Astrocyte (in vitro differentiated cells and primary cell): Measurements from ENCODE around the gene PERM1. TPM values are rescaled to one million over a fixed set of nuclear protein-coding genes. Genes with fewer than 3 reads are reported as not detected.

ENCODE experiments used
- DNase-seq: peaks from one replicate; pipeline ENCODE4 v3.0.0-alpha.2; 2010; ENCODE audit warnings: low read depth
- FAIRE-seq: peaks from 2 replicates; lab custom pipeline; 2011; peaks lifted over from hg19 to GRCh38; lab: Jason Lieb, UNC
- H2AFZ ChIP-seq: 2 replicates; pipeline ENCODE4 v1.6.0; 2012; ENCODE audit warnings: low read depth, low read length, inconsistent platforms
- H3K27ac ChIP-seq: 2 replicates; pipeline ENCODE4 v1.5.1; 2011; ENCODE audit warnings: low read depth, low read length, inconsistent platforms
- H3K27me3 ChIP-seq: 2 replicates; pipeline ENCODE4 v1.6.0; 2011; ENCODE audit warnings: low read length, inconsistent platforms; ENCODE audit not compliant: insufficient read depth
- H3K36me3 ChIP-seq: 2 replicates; pipeline ENCODE4 v1.5.1; 2011; ENCODE audit warnings: low read length, inconsistent platforms; ENCODE audit not compliant: insufficient read depth
- H3K4me1 ChIP-seq: 2 replicates; pipeline ENCODE4 v1.5.1; 2011; ENCODE audit warnings: low read length, inconsistent platforms; ENCODE audit not compliant: insufficient read depth
- H3K4me2 ChIP-seq: 2 replicates; pipeline ENCODE4 v1.6.0; 2012; ENCODE audit warnings: low read length, inconsistent platforms
- H3K4me3 ChIP-seq: 2 replicates; pipeline ENCODE4 v1.5.1; 2011; ENCODE audit warnings: low read depth, mild to moderate bottlenecking, low read length, inconsistent platforms; ENCODE audit not compliant: insufficient read depth
- H3K79me2 ChIP-seq: 2 replicates; pipeline ENCODE4 v1.6.0; 2012; ENCODE audit warnings: mild to moderate bottlenecking, low read length, inconsistent platforms; ENCODE audit not compliant: insufficient read depth
- H3K9ac ChIP-seq: 2 replicates; pipeline ENCODE4 v1.6.0; 2012; ENCODE audit warnings: mild to moderate bottlenecking, low read length, inconsistent platforms
- H3K9me3 ChIP-seq: 2 replicates; pipeline ENCODE4 v1.5.1; 2012; ENCODE audit warnings: low read depth, mild to moderate bottlenecking, low read length, inconsistent platforms; ENCODE audit not compliant: insufficient read depth
- H4K20me1 ChIP-seq: 2 replicates; pipeline ENCODE4 v1.6.0; 2012; ENCODE audit warnings: low read length, inconsistent platforms; ENCODE audit not compliant: insufficient read depth
- H3K27ac Mint-ChIP-seq: one replicate; pipeline ENCODE4 v1.8.0; 2021; ENCODE audit warnings: mild to moderate bottlenecking, mixed read lengths; ENCODE audit not compliant: unreplicated experiment
- H3K27me3 Mint-ChIP-seq: one replicate; pipeline ENCODE4 v1.8.0; 2021; ENCODE audit warnings: low read depth, mixed read lengths; ENCODE audit not compliant: unreplicated experiment
- H3K36me3 Mint-ChIP-seq: one replicate; pipeline ENCODE4 v1.8.0; 2021; ENCODE audit warnings: low read depth, mixed read lengths; ENCODE audit not compliant: unreplicated experiment
- H3K4me1 Mint-ChIP-seq: one replicate; pipeline ENCODE4 v1.8.0; 2021; ENCODE audit warnings: low read depth, mixed read lengths; ENCODE audit not compliant: unreplicated experiment
- H3K4me3 Mint-ChIP-seq: one replicate; pipeline ENCODE4 v1.8.0; 2021; ENCODE audit warnings: mild to moderate bottlenecking, moderate library complexity, mixed read lengths; ENCODE audit not compliant: unreplicated experiment
- H3K9me3 Mint-ChIP-seq: one replicate; pipeline ENCODE4 v1.8.0; 2021; ENCODE audit warnings: mild to moderate bottlenecking, mixed read lengths; ENCODE audit not compliant: unreplicated experiment
- EZH2 ChIP-seq: IDR thresholded peaks from 2 replicates; pipeline ENCODE4 v1.6.1; 2012; ENCODE audit warnings: mild to moderate bottlenecking, low read length, inconsistent platforms; ENCODE audit not compliant: insufficient read depth
- total RNA-seq: library from RNA; stranded (reverse); gene quantifications from 2 replicates; pipeline ENCODE4 v1.2.1, GENCODE V29; 2021
- TF ChIP-seq, protein P1 (sequence below): IDR thresholded peaks from 2 replicates; pipeline ENCODE4 v1.5.1; 2011; ENCODE audit warnings: low read depth, mild to moderate bottlenecking, inconsistent platforms, low read length, moderate library complexity; ENCODE audit not compliant: insufficient read depth

PERM1 gene
- total RNA-seq, 1 donor from 2014 or later: 0.20 TPM

DNA sequence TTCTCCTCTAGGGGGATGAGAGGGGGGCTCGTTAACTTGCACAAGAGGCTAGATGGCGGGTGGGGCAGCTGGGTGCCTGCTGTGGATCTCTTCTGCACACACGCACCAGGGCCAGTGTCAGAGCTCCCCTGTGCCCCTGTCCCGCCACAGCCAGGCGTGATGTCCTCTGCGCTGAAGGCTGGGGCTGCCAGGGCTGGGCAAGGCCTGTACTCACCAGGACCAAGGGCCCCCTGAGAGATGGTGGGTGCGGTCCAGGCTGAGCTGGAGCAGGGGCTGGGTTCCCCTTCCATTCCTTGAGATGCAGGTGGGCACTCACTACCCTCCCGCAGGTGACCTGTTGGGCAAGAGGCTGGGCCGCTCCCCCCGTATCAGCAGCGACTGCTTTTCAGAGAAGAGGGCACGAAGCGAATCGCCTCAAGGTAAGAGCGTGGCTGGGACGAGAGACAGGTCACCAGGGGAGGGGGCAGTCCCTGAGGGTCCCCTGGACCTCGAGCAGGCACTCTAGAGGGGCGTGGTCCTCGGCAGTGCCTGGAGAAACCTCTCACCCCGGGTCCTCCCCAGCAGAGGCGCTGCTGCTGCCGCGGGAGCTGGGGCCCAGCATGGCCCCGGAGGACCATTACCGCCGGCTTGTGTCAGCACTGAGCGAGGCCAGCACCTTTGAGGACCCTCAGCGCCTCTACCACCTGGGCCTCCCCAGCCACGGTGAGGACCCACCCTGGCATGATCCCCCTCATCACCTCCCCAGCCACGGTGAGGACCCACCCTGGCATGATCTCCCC is 43.0 kb downstream of the PERM1 start:
- no peaks in the 10 kb centered on the region for H3K9me3 ChIP-seq
- DNase-seq: no peak
- peaks cover 16% of the 10 kb centered on the region for H4K20me1 ChIP-seq
- no peak for FAIRE-seq
- no peaks in the 10 kb centered on the region for H3K9me3 Mint-ChIP-seq
- no peaks in the 10 kb centered on the region for H3K79me2 ChIP-seq
- H3K4me1 ChIP-seq: peaks cover 34% of the 10 kb centered on the region
- H3K9ac ChIP-seq: no peak overlapping the region
- H2AFZ ChIP-seq: no peak overlapping the region
- H3K27ac Mint-ChIP-seq: no peak overlapping the region
- H3K4me2 ChIP-seq: no peak overlapping the region
- peaks cover 22% of the 10 kb centered on the region for H3K27me3 Mint-ChIP-seq
- no peaks in the 10 kb centered on the region for H3K36me3 Mint-ChIP-seq
- H3K4me1 Mint-ChIP-seq: peaks cover 5% of the 10 kb centered on the region
- TF ChIP-seq, protein P1, sequence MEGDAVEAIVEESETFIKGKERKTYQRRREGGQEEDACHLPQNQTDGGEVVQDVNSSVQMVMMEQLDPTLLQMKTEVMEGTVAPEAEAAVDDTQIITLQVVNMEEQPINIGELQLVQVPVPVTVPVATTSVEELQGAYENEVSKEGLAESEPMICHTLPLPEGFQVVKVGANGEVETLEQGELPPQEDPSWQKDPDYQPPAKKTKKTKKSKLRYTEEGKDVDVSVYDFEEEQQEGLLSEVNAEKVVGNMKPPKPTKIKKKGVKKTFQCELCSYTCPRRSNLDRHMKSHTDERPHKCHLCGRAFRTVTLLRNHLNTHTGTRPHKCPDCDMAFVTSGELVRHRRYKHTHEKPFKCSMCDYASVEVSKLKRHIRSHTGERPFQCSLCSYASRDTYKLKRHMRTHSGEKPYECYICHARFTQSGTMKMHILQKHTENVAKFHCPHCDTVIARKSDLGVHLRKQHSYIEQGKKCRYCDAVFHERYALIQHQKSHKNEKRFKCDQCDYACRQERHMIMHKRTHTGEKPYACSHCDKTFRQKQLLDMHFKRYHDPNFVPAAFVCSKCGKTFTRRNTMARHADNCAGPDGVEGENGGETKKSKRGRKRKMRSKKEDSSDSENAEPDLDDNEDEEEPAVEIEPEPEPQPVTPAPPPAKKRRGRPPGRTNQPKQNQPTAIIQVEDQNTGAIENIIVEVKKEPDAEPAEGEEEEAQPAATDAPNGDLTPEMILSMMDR: no peak
- TF ChIP-seq EZH2: no peak
- no peak overlapping the region for H3K27ac ChIP-seq
- H3K27me3 ChIP-seq: peaks cover 9% of the 10 kb centered on the region
- H3K4me3 Mint-ChIP-seq: no peak overlapping the region
- H3K4me3 ChIP-seq: no peak overlapping the region
- H3K36me3 ChIP-seq: no peaks in the 10 kb centered on the region

DNA sequence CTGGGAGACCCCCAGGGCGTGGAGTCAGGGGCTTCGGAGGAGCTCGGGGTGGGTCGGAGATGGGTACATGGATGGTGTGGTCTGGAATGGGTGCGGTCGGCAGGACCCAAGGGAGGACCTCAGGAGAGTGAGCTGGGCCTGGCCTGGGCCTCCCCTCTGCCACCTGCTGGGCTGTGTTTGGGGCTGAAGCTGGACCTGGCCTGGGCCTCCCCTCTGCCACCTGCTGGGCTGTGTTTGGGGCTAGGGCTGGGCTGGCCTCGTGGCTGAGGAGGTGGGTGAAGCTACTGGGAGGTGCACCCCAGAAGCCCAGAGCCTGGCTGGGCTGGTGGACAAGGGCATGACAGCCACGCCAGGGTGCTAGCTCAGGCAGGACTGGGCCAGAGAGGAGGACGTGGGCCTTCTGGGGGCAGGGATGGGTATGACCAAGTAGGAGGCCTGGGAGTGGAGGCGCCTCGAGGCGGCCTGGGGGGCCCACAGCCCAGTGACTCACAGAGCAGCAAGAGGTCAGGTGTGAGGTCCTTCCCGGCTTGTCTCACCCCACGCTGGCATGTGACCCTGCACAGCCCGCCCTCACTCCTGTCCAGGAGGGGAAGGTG is 43.7 kb downstream of the PERM1 start:
- Histone ChIP-seq H3K27ac (no peak overlapping the region), H3K79me2 (no peaks in the 10 kb centered on the region), H3K4me3 (no peak overlapping the region), H3K36me3 (no peaks in the 10 kb centered on the region), H2AFZ (no peak overlapping the region), H3K27me3 (peaks cover 9% of the 10 kb centered on the region), H4K20me1 (peaks cover 10% of the 10 kb centered on the region), H3K9me3 (no peaks in the 10 kb centered on the region), H3K4me2 (no peak overlapping the region), H3K9ac (no peak overlapping the region), H3K4me1 (peaks cover 31% of the 10 kb centered on the region)
- DNase-seq (no peak), FAIRE-seq (no peak)
- Mint-ChIP-seq H3K4me3 (no peak overlapping the region), H3K27ac (peak overlapping the region; percentile 75), H3K4me1 (peaks cover 4% of the 10 kb centered on the region), H3K9me3 (no peaks in the 10 kb centered on the region), H3K36me3 (no peaks in the 10 kb centered on the region), H3K27me3 (peaks cover 27% of the 10 kb centered on the region)
- TF ChIP-seq, protein P1: peak; percentile 3
- TF ChIP-seq EZH2: no peak

DNA sequence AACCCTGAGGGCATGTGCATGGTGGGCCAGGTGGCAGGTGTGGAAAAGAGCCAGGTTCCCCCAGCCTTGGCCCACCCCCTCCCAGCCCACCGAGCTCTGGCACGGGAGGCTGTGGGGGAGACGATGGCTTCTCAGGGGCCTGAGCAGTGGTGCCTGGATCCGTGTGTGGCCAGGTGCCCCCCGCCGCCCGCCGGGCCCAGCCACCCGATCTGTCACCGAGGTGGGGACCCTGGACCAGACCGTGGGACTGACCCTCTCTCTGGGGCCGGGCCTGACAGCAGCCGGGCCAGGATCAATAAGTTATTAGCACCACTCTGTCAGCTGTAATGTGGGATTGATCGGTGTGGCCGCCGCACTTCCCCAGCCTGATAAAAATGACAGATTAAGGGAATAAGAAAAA is 44.4 kb downstream of the PERM1 start:
- no peak for DNase-seq
- Mint-ChIP-seq H3K4me1 (peaks cover 4% of the 10 kb centered on the region), H3K27me3 (peaks cover 28% of the 10 kb centered on the region), H3K4me3 (no peak overlapping the region), H3K36me3 (no peaks in the 10 kb centered on the region), H3K27ac (peak overlapping the region; percentile 75), H3K9me3 (no peaks in the 10 kb centered on the region)
- Histone ChIP-seq H3K4me1 (peaks cover 25% of the 10 kb centered on the region), H2AFZ (no peak overlapping the region), H3K9ac (no peak overlapping the region), H3K4me2 (no peak overlapping the region), H4K20me1 (peaks cover 6% of the 10 kb centered on the region), H3K9me3 (no peaks in the 10 kb centered on the region), H3K27ac (no peak overlapping the region), H3K27me3 (peaks cover 9% of the 10 kb centered on the region), H3K36me3 (no peaks in the 10 kb centered on the region), H3K4me3 (no peak overlapping the region), H3K79me2 (no peaks in the 10 kb centered on the region)
- FAIRE-seq: no peak
- TF ChIP-seq, protein P1: no peak
- TF ChIP-seq EZH2: no peak
